GM11168 (cell line): ENCODE measurements around the gene SLC7A10.
"Not testable (repeated sequence)": the region's sequence is repeated elsewhere in the genome, so short reads cannot be mapped to it uniquely, and the experiment has no call there.

Experiments used
- in situ Hi-C: fragments of 300-500 bp; cut with MboI; formaldehyde crosslinking; loops from one replicate; pipeline ENCODE4 v1.12.0; 2022; ENCODE audit warnings: low sequenced_read_pairs; ENCODE audit not compliant: unreplicated experiment

Gene SLC7A10

GRCh38 chr19:33220735-33221134 lies 4.9 kb downstream of the SLC7A10 start:
- in situ Hi-C loops, result no loop called here

GRCh38 chr19:33220115-33220514 lies 5.5 kb downstream of the SLC7A10 start:
- in situ Hi-C loops, result no loop called here

- in situ Hi-C loops, result no loop called here
These were observed 6.3 kb downstream of the SLC7A10 start for GRCh38 chr19:33219261-33219815.

- in situ Hi-C loops, result no loop called here
These were observed 7.8 kb downstream of the SLC7A10 start for GRCh38 chr19:33217881-33218280.

GRCh38 chr19:33216198-33216830 lies 9.3 kb downstream of the SLC7A10 start:
- in situ Hi-C loops, result no loop called here

GRCh38 chr19:33215438-33216197 lies 10.0 kb downstream of the SLC7A10 start:
- in situ Hi-C loops, result no loop called here

GRCh38 chr19:33214596-33214995 lies 11.1 kb downstream of the SLC7A10 start:
- in situ Hi-C loops, result no loop called here

GRCh38 chr19:33212436-33213172 lies 13.0 kb downstream of the SLC7A10 start:
- in situ Hi-C loops, result no loop called here

- in situ Hi-C loops, result no loop called here
These were observed 13.7 kb downstream of the SLC7A10 start for GRCh38 chr19:33211794-33212435.

- in situ Hi-C loops, result no loop called here
These were observed 15.2 kb downstream of the SLC7A10 start for GRCh38 chr19:33210266-33210940.

GRCh38 chr19:33209850-33210230 lies 15.8 kb downstream of the SLC7A10 start:
- in situ Hi-C loops, result not testable (repeated sequence)

- in situ Hi-C loops, result no loop called here
These were observed 16.5 kb downstream of the SLC7A10 start for GRCh38 chr19:33208904-33209849.

GRCh38 chr19:33208371-33208895 lies 17.2 kb downstream of the SLC7A10 start:
- in situ Hi-C loops, result no loop called here

GRCh38 chr19:33207903-33208302 lies 17.7 kb downstream of the SLC7A10 start:
- in situ Hi-C loops, result no loop called here

GRCh38 chr19:33207040-33207620 lies 18.5 kb downstream of the SLC7A10 start:
- in situ Hi-C loops, result no loop called here

GRCh38 chr19:33206261-33207039 lies 19.2 kb downstream of the SLC7A10 start:
- in situ Hi-C loops, result no loop called here

- in situ Hi-C loops, result no loop called here
These were observed 20.0 kb downstream of the SLC7A10 start for GRCh38 chr19:33205531-33206260.
